Measurements from ENCODE around the gene TOR3A. TPM values are rescaled to one million over a fixed set of nuclear protein-coding genes. Genes with fewer than 3 reads are reported as not detected.
A peak's percentile ranks its signal among the peaks of the same experiment; 100 is the strongest.

Gene TOR3A
- total RNA-seq, 1 donor from 2014 or later: 21.1 TPM

- Mint-ChIP-seq H3K27me3 (ENCODE audit: unreplicated experiment) (no peaks in the 10 kb centered on the region), H3K27ac (ENCODE audit: unreplicated experiment) (peak overlapping the region; percentile 69), H3K4me3 (ENCODE audit: unreplicated experiment) (no peak overlapping the region), H3K36me3 (ENCODE audit: unreplicated experiment) (peaks cover 1% of the 10 kb centered on the region), H3K9me3 (ENCODE audit: unreplicated experiment) (no peaks in the 10 kb centered on the region), H3K4me1 (ENCODE audit: unreplicated experiment) (peaks cover 24% of the 10 kb centered on the region)
- TF ChIP-seq CTCF (IDR thresholded peaks at IDR 0.05): peak; percentile 76
- DNase-seq (ENCODE audit: extremely low spot score, unreplicated experiment): no peak
Observed at GRCh38 chr1:179079113-179079761, 2.6 kb upstream of the TOR3A start.

- no peak for TF ChIP-seq CTCF (IDR thresholded peaks at IDR 0.05)
- Mint-ChIP-seq H3K27me3 (ENCODE audit: unreplicated experiment) (no peaks in the 10 kb centered on the region), H3K9me3 (ENCODE audit: unreplicated experiment) (no peaks in the 10 kb centered on the region), H3K27ac (ENCODE audit: unreplicated experiment) (peak overlapping the region; percentile 90), H3K4me3 (ENCODE audit: unreplicated experiment) (peak overlapping the region; percentile 96), H3K4me1 (ENCODE audit: unreplicated experiment) (peaks cover 24% of the 10 kb centered on the region), H3K36me3 (ENCODE audit: unreplicated experiment) (peaks cover 1% of the 10 kb centered on the region)
- no peak for DNase-seq (ENCODE audit: extremely low spot score, unreplicated experiment)
Observed at GRCh38 chr1:179080866-179081686, 794 bp upstream of the TOR3A start.

- peaks cover 1% of the 10 kb centered on the region for H3K36me3 Mint-ChIP-seq (ENCODE audit: unreplicated experiment)
Observed at GRCh38 chr1:179082333-179082998, 596 bp downstream of the TOR3A start.

GRCh38 chr1:179082999-179083335 is 1.1 kb downstream of the TOR3A start:
- DNase-seq (ENCODE audit: extremely low spot score, unreplicated experiment): no peak
- Mint-ChIP-seq H3K9me3 (ENCODE audit: unreplicated experiment) (no peaks in the 10 kb centered on the region), H3K27me3 (ENCODE audit: unreplicated experiment) (no peaks in the 10 kb centered on the region), H3K4me3 (ENCODE audit: unreplicated experiment) (peak overlapping the region; percentile 96), H3K36me3 (ENCODE audit: unreplicated experiment) (no peaks in the 10 kb centered on the region), H3K4me1 (ENCODE audit: unreplicated experiment) (peaks cover 27% of the 10 kb centered on the region), H3K27ac (ENCODE audit: unreplicated experiment) (peak overlapping the region; percentile 89)
- no peak for TF ChIP-seq CTCF (IDR thresholded peaks at IDR 0.05)

More at GRCh38 chr1:179082333-179082998, 596 bp downstream of the TOR3A start:
- peak overlapping the region; percentile 96 for H3K4me3 Mint-ChIP-seq (ENCODE audit: unreplicated experiment)
- no peaks in the 10 kb centered on the region for H3K9me3 Mint-ChIP-seq (ENCODE audit: unreplicated experiment)
- no peak for TF ChIP-seq CTCF (IDR thresholded peaks at IDR 0.05)
- no peaks in the 10 kb centered on the region for H3K27me3 Mint-ChIP-seq (ENCODE audit: unreplicated experiment)
- H3K27ac Mint-ChIP-seq (ENCODE audit: unreplicated experiment): peak overlapping the region; percentile 89
- DNase-seq (ENCODE audit: extremely low spot score, unreplicated experiment): no peak
- H3K4me1 Mint-ChIP-seq (ENCODE audit: unreplicated experiment): peaks cover 25% of the 10 kb centered on the region

- no peak for DNase-seq (ENCODE audit: extremely low spot score, unreplicated experiment)
- Mint-ChIP-seq H3K4me3 (ENCODE audit: unreplicated experiment) (peak overlapping the region; percentile 59), H3K9me3 (ENCODE audit: unreplicated experiment) (no peaks in the 10 kb centered on the region), H3K36me3 (ENCODE audit: unreplicated experiment) (no peaks in the 10 kb centered on the region), H3K27ac (ENCODE audit: unreplicated experiment) (peak overlapping the region; percentile 34), H3K27me3 (ENCODE audit: unreplicated experiment) (no peaks in the 10 kb centered on the region), H3K4me1 (ENCODE audit: unreplicated experiment) (peaks cover 28% of the 10 kb centered on the region)
- TF ChIP-seq CTCF (IDR thresholded peaks at IDR 0.05): no peak
Observed at GRCh38 chr1:179083533-179083932, 1.7 kb downstream of the TOR3A start.
